Measurements from ENCODE around the gene KCNMB1.

The KCNMB1 gene

DNA sequence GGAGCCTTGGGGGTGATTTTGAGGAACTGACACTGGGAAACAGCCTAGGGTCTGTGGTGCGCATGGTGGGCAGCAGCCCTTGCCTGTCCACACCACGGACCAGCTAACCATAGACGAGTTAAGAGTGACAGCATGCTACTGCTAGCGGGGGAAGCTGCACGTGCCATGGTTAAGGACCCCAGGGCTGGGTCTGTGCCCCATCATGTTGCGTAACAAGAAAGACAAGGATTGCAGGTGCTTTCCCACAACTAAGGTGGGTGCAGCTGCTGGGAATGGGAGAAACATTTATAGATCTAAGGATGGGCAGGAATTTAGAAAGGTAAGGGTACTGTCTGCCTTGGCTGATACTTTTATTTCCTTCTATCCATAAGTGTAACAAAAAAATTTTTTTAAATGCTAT lies 17.9 kb upstream of the KCNMB1 start:
- TF ChIP-seq, protein P1, sequence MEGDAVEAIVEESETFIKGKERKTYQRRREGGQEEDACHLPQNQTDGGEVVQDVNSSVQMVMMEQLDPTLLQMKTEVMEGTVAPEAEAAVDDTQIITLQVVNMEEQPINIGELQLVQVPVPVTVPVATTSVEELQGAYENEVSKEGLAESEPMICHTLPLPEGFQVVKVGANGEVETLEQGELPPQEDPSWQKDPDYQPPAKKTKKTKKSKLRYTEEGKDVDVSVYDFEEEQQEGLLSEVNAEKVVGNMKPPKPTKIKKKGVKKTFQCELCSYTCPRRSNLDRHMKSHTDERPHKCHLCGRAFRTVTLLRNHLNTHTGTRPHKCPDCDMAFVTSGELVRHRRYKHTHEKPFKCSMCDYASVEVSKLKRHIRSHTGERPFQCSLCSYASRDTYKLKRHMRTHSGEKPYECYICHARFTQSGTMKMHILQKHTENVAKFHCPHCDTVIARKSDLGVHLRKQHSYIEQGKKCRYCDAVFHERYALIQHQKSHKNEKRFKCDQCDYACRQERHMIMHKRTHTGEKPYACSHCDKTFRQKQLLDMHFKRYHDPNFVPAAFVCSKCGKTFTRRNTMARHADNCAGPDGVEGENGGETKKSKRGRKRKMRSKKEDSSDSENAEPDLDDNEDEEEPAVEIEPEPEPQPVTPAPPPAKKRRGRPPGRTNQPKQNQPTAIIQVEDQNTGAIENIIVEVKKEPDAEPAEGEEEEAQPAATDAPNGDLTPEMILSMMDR (IDR thresholded peaks at IDR 0.05; ENCODE audit: low read depth, low read length): no peak
- no peak for DNase-seq (ENCODE audit: extremely low read depth, low read depth)

DNA sequence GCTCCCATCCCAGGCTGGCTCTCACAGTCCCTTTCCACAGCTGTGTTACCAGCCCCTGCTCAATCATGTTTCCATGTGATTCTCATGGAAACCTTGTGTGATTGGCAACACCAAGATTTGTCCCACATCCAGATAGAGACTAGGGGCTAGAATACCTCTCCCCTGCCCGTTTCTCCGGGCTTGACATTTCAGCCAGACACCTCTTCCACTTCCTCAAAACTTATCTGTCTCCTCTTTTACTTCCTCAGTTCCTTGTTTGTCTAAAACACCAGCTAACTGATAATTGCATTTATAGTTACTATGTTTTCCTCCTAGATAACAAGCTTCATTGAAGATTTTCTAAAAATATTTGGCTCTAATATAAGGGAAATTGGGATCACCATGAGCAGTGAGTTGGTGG lies 16.6 kb upstream of the KCNMB1 start:
- no peak for DNase-seq (ENCODE audit: extremely low read depth, low read depth)
- TF ChIP-seq, protein P1 (IDR thresholded peaks at IDR 0.05; ENCODE audit: low read depth, low read length): no peak

DNA sequence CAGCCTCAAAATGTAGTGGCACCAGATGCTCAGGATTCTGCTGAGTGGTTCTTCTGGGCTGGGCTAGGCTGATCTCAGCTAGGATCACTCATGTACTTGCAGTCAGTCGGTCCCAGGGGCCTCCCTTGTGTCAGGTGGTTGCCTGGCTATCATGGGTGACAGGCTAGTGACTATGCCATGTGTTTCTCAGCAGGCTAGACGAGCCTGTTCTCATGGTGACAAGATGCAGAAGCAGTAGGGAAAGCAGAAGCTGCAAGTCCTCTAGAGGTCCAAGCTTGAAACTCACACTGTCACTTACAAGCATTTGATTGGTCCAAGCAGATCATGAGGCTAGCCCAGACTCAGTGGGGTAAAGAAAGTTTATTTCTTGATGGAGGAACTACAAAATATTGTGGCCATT lies 15.2 kb upstream of the KCNMB1 start:
- no peak for DNase-seq (ENCODE audit: extremely low read depth, low read depth)
- TF ChIP-seq, protein P1 (IDR thresholded peaks at IDR 0.05; ENCODE audit: low read depth, low read length): no peak

DNA sequence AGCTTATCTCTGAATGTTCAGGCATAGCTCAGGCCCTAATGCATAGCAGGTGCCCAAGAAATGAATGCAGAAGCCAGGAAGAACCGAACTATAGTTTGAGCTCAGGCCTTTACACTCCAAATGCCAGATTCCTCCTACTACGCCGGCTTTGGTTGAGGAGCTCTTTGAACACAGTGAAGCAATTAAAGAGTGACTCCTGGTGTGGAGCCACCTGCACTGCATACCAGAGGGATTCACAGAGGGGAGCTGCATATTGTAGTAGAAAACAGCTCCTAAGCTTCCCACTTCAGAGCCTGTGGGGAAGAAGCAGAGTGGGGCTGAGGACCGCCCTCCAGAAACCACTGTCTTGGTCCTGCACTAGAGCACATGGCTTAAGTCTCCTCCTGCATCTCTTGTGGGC lies 14.5 kb upstream of the KCNMB1 start:
- TF ChIP-seq, protein P1 (IDR thresholded peaks at IDR 0.05; ENCODE audit: low read depth, low read length): no peak
- DNase-seq (ENCODE audit: extremely low read depth, low read depth): no peak

DNA sequence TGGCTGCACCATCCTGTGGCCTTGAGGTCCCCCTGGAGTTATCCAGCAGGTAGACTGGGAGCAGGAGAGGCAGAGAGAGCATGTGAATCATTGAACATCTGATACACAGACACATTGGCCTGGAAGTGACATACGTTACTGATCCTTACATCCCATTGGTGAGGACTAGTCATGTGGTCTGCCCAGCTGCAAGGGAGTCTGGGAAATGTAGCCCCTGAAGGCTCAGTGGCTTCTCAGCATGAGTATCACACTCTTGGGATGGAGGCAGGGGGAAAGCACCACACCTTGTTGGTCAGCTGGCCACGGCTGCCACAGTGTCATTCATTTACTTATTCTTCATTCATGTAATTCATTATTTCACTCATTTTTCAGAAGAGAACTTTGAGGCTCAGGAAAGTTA lies 13.3 kb upstream of the KCNMB1 start:
- DNase-seq (ENCODE audit: extremely low read depth, low read depth): no peak
- TF ChIP-seq, protein P1 (IDR thresholded peaks at IDR 0.05; ENCODE audit: low read depth, low read length): no peak

DNA sequence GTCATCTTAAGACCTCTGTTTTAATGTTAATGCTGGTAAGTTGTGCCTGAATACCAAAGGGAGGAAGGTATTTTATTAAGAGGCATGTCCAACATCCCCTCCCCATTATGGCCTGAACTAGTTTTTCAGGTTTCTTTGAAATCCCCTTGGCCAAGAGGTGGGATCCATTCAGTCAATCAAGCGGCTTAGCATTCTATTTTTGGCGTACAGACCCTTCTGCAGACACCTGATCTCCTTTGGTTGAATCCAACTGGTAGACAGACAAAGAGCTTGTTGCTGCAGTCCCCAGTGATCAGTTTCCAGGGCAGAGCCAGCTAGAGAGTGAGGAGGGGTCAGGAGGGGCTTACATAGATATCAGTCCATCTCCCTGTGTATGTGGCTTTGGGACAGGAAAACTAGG lies 7.9 kb upstream of the KCNMB1 start:
- TF ChIP-seq, protein P1 (IDR thresholded peaks at IDR 0.05; ENCODE audit: low read depth, low read length): no peak
- DNase-seq (ENCODE audit: extremely low read depth, low read depth): no peak

DNA sequence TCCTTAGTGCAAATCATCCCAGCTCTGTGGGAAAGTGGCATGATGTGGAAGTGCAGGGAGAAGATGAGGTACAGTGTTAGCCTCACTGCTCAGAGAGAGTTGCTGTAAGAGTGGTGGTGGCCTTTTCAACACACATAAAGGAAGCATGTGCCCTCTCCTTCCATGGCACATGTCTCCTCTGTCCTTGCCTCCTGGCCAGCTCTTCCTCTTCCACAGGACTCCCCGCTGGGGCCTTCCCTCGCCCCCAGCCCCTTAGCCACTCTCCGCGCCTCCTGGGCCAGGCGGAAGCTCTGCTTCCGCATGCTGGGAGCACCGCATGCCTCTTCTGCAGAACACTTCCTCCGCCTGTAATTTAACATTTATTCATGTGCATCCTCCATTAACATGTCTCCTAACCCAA lies 4.8 kb upstream of the KCNMB1 start:
- TF ChIP-seq, protein P1 (IDR thresholded peaks at IDR 0.05; ENCODE audit: low read depth, low read length): no peak
- DNase-seq (ENCODE audit: extremely low read depth, low read depth): no peak

Data from AG09319 (cell line).